Measurements from ENCODE around the gene KHDC3L.

DNA sequence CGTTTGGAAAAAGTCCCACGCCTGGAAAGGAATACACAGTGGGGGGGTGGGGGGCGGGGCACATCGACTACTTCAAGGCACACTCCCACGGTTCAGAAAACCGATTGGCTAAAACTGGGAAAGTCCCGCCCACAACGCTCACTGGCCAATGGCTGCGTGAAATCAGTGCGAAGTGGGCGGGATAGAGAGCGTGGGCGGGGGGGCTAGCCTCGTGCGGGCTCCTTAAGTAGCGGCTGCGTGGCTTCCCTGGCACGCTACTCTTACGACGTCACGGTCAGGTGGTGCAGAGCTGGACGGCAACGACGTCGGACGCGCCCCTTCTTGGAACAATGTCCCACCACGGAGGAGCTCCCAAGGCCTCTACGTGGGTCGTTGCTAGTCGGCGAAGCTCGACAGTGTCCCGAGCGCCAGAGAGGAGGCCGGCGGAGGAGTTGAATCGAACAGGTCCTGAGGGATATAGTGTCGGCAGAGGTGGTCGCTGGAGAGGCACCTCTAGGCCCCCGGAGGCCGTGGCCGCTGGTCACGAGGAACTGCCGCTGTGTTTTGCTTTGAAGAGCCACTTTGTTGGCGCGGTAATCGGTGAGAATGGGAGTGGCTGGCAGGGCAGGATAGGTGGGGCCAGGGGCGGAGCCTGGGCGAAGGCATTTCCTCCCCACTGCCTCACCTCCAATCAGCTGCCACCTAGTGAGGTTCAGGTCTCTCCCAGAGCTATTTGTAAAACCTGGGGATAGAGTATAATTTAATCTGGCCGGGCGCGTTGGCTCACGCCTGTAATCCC lies 32.3 kb downstream of the KHDC3L start, which contains the start of gene DDX43:
- TF ChIP-seq, protein P1, sequence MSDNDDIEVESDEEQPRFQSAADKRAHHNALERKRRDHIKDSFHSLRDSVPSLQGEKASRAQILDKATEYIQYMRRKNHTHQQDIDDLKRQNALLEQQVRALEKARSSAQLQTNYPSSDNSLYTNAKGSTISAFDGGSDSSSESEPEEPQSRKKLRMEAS (IDR thresholded peaks at IDR 0.05; ENCODE audit: low read depth, low read length) = no peak
- TF ChIP-seq IKZF1 (conservative IDR thresholded peaks at IDR 0.05) (no peak), EZH2 (IDR thresholded peaks at IDR 0.05; ENCODE audit: borderline replicate concordance, control insufficient read depth, low read depth, low read length) (no peak), CHD1 (IDR thresholded peaks at IDR 0.05; ENCODE audit: low read depth, low read length) (no peak), HDAC6 (IDR thresholded peaks at IDR 0.05; ENCODE audit: unreplicated experiment) (no peak), KLF5 (IDR thresholded peaks at IDR 0.05; ENCODE audit: partially characterized antibody) (no peak), YY1 (IDR thresholded peaks at IDR 0.05; ENCODE audit: low read depth, low read length) (no peak), ZNF207 (IDR thresholded peaks at IDR 0.05; ENCODE audit: borderline replicate concordance) (no peak), POLR2AphosphoS5 (IDR thresholded peaks at IDR 0.05; ENCODE audit: low read length) (no peak)
- TF ChIP-seq, protein P2, sequence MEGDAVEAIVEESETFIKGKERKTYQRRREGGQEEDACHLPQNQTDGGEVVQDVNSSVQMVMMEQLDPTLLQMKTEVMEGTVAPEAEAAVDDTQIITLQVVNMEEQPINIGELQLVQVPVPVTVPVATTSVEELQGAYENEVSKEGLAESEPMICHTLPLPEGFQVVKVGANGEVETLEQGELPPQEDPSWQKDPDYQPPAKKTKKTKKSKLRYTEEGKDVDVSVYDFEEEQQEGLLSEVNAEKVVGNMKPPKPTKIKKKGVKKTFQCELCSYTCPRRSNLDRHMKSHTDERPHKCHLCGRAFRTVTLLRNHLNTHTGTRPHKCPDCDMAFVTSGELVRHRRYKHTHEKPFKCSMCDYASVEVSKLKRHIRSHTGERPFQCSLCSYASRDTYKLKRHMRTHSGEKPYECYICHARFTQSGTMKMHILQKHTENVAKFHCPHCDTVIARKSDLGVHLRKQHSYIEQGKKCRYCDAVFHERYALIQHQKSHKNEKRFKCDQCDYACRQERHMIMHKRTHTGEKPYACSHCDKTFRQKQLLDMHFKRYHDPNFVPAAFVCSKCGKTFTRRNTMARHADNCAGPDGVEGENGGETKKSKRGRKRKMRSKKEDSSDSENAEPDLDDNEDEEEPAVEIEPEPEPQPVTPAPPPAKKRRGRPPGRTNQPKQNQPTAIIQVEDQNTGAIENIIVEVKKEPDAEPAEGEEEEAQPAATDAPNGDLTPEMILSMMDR (IDR thresholded peaks at IDR 0.05 in 2 of 3, conservative IDR thresholded peaks at IDR 0.05 in 1 of 3; ENCODE audit: control insufficient read depth in 2 of 3, extremely low read depth in 1 of 3, insufficient read depth in 1 of 3, low read depth in 3 of 3, low read length in 3 of 3) = no peak
- TF ChIP-seq, protein P3, sequence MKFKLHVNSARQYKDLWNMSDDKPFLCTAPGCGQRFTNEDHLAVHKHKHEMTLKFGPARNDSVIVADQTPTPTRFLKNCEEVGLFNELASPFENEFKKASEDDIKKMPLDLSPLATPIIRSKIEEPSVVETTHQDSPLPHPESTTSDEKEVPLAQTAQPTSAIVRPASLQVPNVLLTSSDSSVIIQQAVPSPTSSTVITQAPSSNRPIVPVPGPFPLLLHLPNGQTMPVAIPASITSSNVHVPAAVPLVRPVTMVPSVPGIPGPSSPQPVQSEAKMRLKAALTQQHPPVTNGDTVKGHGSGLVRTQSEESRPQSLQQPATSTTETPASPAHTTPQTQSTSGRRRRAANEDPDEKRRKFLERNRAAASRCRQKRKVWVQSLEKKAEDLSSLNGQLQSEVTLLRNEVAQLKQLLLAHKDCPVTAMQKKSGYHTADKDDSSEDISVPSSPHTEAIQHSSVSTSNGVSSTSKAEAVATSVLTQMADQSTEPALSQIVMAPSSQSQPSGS (IDR thresholded peaks at IDR 0.05; ENCODE audit: low read length) = no peak
- TF ChIP-seq, protein P4, sequence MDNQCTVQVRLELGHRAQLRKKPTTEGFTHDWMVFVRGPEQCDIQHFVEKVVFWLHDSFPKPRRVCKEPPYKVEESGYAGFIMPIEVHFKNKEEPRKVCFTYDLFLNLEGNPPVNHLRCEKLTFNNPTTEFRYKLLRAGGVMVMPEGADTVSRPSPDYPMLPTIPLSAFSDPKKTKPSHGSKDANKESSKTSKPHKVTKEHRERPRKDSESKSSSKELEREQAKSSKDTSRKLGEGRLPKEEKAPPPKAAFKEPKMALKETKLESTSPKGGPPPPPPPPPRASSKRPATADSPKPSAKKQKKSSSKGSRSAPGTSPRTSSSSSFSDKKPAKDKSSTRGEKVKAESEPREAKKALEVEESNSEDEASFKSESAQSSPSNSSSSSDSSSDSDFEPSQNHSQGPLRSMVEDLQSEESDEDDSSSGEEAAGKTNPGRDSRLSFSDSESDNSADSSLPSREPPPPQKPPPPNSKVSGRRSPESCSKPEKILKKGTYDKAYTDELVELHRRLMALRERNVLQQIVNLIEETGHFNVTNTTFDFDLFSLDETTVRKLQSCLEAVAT (IDR thresholded peaks at IDR 0.05) = no peak

Measured in GM12878 (cell line).